GM12878 (cell line): ENCODE data around the gene CARD10. TPM values are rescaled to one million over a fixed set of nuclear protein-coding genes. Genes with fewer than 3 reads are reported as not detected.

ENCODE experiments used
- ATAC-seq: fragments of 200-7000 bp; cut with Tn5 transposase; 3 replicates; pipeline ENCODE4 v1.9.1; 2020; ENCODE audit warnings: mild to moderate bottlenecking, moderate library complexity
- BruUV-seq: library from RNA; stranded (reverse); fragments of 400-500 nt; replicated peaks from 2 replicates; lab custom pipeline; 2021; lab: Mats Ljungman, UMichigan
- CTCF ChIA-PET: fragments of 300-600 bp; sonication (Branson Sonifier 250); formaldehyde crosslinking; extraction: SDS; loops from one replicate; lab custom pipeline; 2021; ENCODE audit warnings: inconsistent platforms; lab: Yijun Ruan, JAX
- POLR2A ChIA-PET: fragments of 350-600 bp; formaldehyde crosslinking; extraction: SDS; loops from one replicate; lab custom pipeline; 2021; ENCODE audit warnings: inconsistent platforms; lab: Charles Lee
- RAD21 ChIA-PET: fragments of 300-600 bp; sonication (Branson Sonifier 250); formaldehyde crosslinking; loops from one replicate; lab custom pipeline; 2023; ENCODE audit warnings: antibody characterized with exemption; ENCODE audit not compliant: unreplicated experiment; lab: Charles Lee
- SMC1A ChIA-PET: fragments of 300-600 bp; sonication (Branson Sonifier 250); formaldehyde crosslinking; loops from one replicate; lab custom pipeline; 2023; ENCODE audit not compliant: unreplicated experiment, uncharacterized antibody; lab: Charles Lee
- DNase-seq: peaks from one replicate; pipeline ENCODE4 v3.0.0-alpha.2; 2011; ENCODE audit warnings: low read depth, low spot score
- FAIRE-seq: peaks from 3 replicates; lab custom pipeline; 2011; peaks lifted over from hg19 to GRCh38; lab: Jason Lieb, UNC
- H2AFZ ChIP-seq: 2 replicates; pipeline ENCODE4 v1.6.0; 2011; ENCODE audit warnings: low read depth, low read length, control low read depth; ENCODE audit not compliant: control insufficient read depth
- H3K27ac ChIP-seq: 2 replicates; pipeline ENCODE4 v1.5.1; 2011; ENCODE audit warnings: control low read depth; ENCODE audit not compliant: control insufficient read depth, insufficient read depth
- H3K27me3 ChIP-seq, 2 experiments: replicated peaks in 1 of 2; 2 replicates each; pipeline versions ENCODE4 v1.6.0 to v1.6.1; 2011; ENCODE audit warnings: low read length in 1 of 2; ENCODE audit not compliant: control insufficient read depth in 2 of 2, insufficient read depth in 2 of 2
- H3K36me3 ChIP-seq, 2 experiments: 2 replicates each; pipeline ENCODE4 v1.5.1; 2011; ENCODE audit warnings: low read length in 1 of 2; ENCODE audit not compliant: control insufficient read depth in 2 of 2, insufficient read depth in 2 of 2
- H3K4me1 ChIP-seq: 2 replicates; pipeline ENCODE4 v1.6.1; 2011; ENCODE audit warnings: mild to moderate bottlenecking, low read length, moderate library complexity, mixed read lengths; ENCODE audit not compliant: control insufficient read depth, insufficient read depth
- H3K4me2 ChIP-seq: 2 replicates; pipeline ENCODE4 v1.6.0; 2011; ENCODE audit warnings: control low read depth; ENCODE audit not compliant: control insufficient read depth, insufficient read depth
- H3K4me3 ChIP-seq: fragments of 200-600 bp; sonication (generic); 2 replicates; pipeline ENCODE4 v1.5.1; 2016
- H3K79me2 ChIP-seq: 2 replicates; pipeline ENCODE4 v1.6.0; 2011; ENCODE audit warnings: low read length; ENCODE audit not compliant: control insufficient read depth, insufficient read depth
- H3K9ac ChIP-seq: 2 replicates; pipeline ENCODE4 v1.8.0; 2011; ENCODE audit warnings: low read length, control low read depth, mixed read lengths; ENCODE audit not compliant: control insufficient read depth, insufficient read depth
- H3K9me3 ChIP-seq: replicated peaks from 3 replicates; pipeline ENCODE4 v1.5.1; 2011; ENCODE audit warnings: mild to moderate bottlenecking, low read length; ENCODE audit not compliant: control insufficient read depth, insufficient read depth
- H4K20me1 ChIP-seq: 2 replicates; pipeline ENCODE4 v1.6.0; 2011; ENCODE audit not compliant: control insufficient read depth, insufficient read depth
- ZZZ3 ChIP-seq: IDR thresholded peaks from 2 replicates; pipeline ENCODE4 v1.6.1; 2011; ENCODE audit warnings: low read depth; ENCODE audit not compliant: control insufficient read depth, insufficient read length
- WGBS: methylation state at CpG from one replicate; pipeline ENCODE4 v1.1.6; 2016; ENCODE audit warnings: low lambda C conversion rate; ENCODE audit not compliant: insufficient replicate concordance, insufficient coverage; ENCODE audit errors: missing lambda C conversion rate; 5-methylcytosine and 5-hydroxymethylcytosine counted together
- in situ Hi-C: fragments of 300-500 bp; cut with MboI; formaldehyde crosslinking; loops from 9 replicates; pipeline ENCODE4 v1.14.3; 2018; ENCODE audit warnings: mixed read lengths
- intact Hi-C: fragments of 100-400 bp; cut with micrococcal nuclease; formaldehyde crosslinking; loops from one replicate; pipeline ENCODE4 v1.14.2; 2022; ENCODE audit not compliant: unreplicated experiment
- polyA plus RNA-seq, 11 experiments: library from polyadenylated mRNA; depleted of rRNA in 4 of 11; unstranded in 6 of 11; stranded (reverse) in 5 of 11; fragments of >200 nt; fragmentation: Nextera tagmentation in 4 of 11; fragmentation: Illumina TruSeq in 1 of 11; extraction: Ambion mirVana in 4 of 11; extraction: Trizol in 1 of 11; gene quantifications; 1 replicate in 1 of 11; 2 replicates in 10 of 11; pipeline versions ENCODE4 v1.2.1 to v1.2.3, GENCODE V29; 2011 to 2016; ENCODE audit warnings: inconsistent platforms in 2 of 11, missing spikeins in 2 of 11, low read depth in 1 of 11
- total RNA-seq, 4 experiments: library from RNA; depleted of rRNA in 3 of 4; stranded (reverse); fragments of >200 nt in 3 of 4; fragmentation: Illumina TruSeq in 1 of 4; extraction: Trizol in 1 of 4; gene quantifications; 2 replicates each; pipeline versions ENCODE4 v1.2.1 to v1.2.3, GENCODE V29; 2013 to 2021
- TF ChIP-seq, protein P1 (sequence below): fragments of 450-650 bp; IDR thresholded peaks from 2 replicates; pipeline ENCODE4 v1.6.1; 2016; ENCODE audit warnings: mild to moderate bottlenecking

Gene CARD10
- total and polyA plus RNA-seq, 10 of the 15 experiments (the other 5 are each of a cell fraction or from before 2014, with no cell fraction given) = 0.08 to 0.10 (median 0.10) TPM; not detected in 7

GRCh38 chr22:37547251-37547741 lies 28.1 kb upstream of the CARD10 start:
- intact Hi-C loops = no loop called here
- no peak for FAIRE-seq
- H3K27me3 ChIP-seq = peaks cover 0 to 2% of the 10 kb centered on the region in 2 experiments; a peak in 1 of 4 replicates
- H2AFZ ChIP-seq = no peak overlapping the region
- TF ChIP-seq, protein P1, sequence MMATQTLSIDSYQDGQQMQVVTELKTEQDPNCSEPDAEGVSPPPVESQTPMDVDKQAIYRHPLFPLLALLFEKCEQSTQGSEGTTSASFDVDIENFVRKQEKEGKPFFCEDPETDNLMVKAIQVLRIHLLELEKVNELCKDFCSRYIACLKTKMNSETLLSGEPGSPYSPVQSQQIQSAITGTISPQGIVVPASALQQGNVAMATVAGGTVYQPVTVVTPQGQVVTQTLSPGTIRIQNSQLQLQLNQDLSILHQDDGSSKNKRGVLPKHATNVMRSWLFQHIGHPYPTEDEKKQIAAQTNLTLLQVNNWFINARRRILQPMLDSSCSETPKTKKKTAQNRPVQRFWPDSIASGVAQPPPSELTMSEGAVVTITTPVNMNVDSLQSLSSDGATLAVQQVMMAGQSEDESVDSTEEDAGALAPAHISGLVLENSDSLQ = no peak
- no peak for TF ChIP-seq ZZZ3
- TF ChIP-seq, all 136 proteins: peak for 0
- Histone ChIP-seq H3K4me1 (peaks cover 1% of the 10 kb centered on the region), H3K36me3 (no peaks in the 10 kb centered on the region), H3K4me3 (no peak overlapping the region), H3K27ac (no peak overlapping the region), H3K79me2 (no peaks in the 10 kb centered on the region), H3K9ac (no peak overlapping the region), H3K4me2 (no peak overlapping the region), H3K9me3 (no peaks in the 10 kb centered on the region), H4K20me1 (no peaks in the 10 kb centered on the region; the same call in 1 of the 2 replicates)
- SMC1A ChIA-PET = interaction anchor here (5.9 to 14.3 kb wide), 2 partner anchors 20 to 42 kb away, joined by 33 to 216 read pairs; no protein-coding TSS in a partner anchor
- CTCF ChIA-PET = interaction anchor here (1.1 to 16.8 kb wide), 4 partner anchors 9 to 58 kb away, joined by 3 to 541 read pairs (median 211); partner anchors contain the start of gene CDC42EP1
- in situ Hi-C loops = no loop called here
- WGBS = 78% methylated on average over 9 of the region's 9 CpGs
- no TSS peak for BruUV-seq
- RAD21 ChIA-PET = interaction anchor here (11.7 to 12.8 kb wide), 2 partner anchors 18 to 43 kb away, joined by 183 to 237 read pairs; no protein-coding TSS in a partner anchor
- POLR2A ChIA-PET = interaction anchor here (0.6 to 0.9 kb wide), 4 partner anchors 45 to 279 kb away, joined by 3 to 4 read pairs (median 3); partner anchors contain the start of gene GGA1
- no peak for DNase-seq
- no peak for ATAC-seq
